Neural progenitor cell (in vitro differentiated cells): ENCODE data around the gene CTNNA3.

ENCODE experiments used
- CTCF ChIP-seq: fragments of 200-600 bp; sonication (generic); IDR thresholded peaks from 2 replicates; pipeline ENCODE4 v1.5.1; 2017; ENCODE audit warnings: antibody characterized with exemption, mild to moderate bottlenecking
- EZH2 ChIP-seq: fragments of 200-600 bp; sonication (generic); IDR thresholded peaks from 2 replicates; pipeline ENCODE4 v1.6.1; 2017; ENCODE audit warnings: antibody characterized with exemption, mild to moderate bottlenecking, moderate library complexity
- EZH2phosphoT487 ChIP-seq: fragments of 200-600 bp; sonication (generic); IDR thresholded peaks from 2 replicates; pipeline ENCODE4 v1.6.1; 2017; ENCODE audit warnings: antibody characterized with exemption

GRCh38 chr10:66813122-66813521 lies 882.9 kb downstream of the CTNNA3 start:
- TF ChIP-seq CTCF (no peak), EZH2phosphoT487 (no peak), EZH2 (no peak)
